NCI-H774 (cell line): ENCODE measurements around the gene SDHB.

Source experiments
- DNase-seq: peaks from one replicate; lab custom pipeline; 2025; lab: John Stamatoyannopoulos, UW

Gene SDHB

DNA sequence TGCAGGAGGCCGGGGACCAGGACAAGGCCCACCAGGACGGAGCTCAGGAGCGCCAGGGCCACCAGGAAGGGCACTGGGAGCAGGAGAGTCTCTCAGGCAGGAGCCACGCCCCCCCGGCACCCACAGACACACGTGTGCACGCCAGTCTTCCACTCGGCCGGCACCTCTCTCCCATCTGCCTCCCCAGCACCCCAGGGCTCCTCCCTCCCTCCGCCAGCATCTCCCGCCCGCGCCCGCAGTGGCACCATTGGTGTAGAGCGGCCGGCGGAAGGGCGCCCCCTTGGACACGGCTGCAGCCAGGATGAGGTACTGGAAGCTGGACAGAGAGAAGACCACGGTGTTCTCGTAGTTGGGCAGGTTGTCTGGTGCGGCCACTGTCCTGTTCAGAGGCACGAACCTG lies 67.3 kb downstream of the SDHB start:
- no peak for DNase-seq

DNA sequence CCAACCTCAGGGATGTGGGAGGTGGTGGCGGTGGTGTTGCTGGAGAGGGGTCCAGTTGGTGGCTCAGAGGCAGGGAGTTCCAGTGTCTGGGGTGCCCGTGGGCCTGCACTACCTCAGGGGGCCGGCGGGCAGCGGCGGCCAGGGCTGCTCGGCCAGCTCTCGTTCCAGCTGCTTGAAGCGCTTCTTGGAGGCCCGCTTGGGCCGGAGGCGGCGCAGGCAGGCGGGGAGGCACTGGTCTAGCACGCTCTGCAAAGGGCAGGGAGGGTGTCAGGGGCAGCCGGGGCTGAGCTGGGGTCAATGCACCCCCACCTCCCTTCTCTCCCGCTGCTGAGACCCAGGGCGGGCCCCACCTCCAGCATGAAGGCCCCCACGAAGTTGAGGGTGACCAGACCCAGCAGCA lies 67.7 kb downstream of the SDHB start:
- no peak for DNase-seq

DNA sequence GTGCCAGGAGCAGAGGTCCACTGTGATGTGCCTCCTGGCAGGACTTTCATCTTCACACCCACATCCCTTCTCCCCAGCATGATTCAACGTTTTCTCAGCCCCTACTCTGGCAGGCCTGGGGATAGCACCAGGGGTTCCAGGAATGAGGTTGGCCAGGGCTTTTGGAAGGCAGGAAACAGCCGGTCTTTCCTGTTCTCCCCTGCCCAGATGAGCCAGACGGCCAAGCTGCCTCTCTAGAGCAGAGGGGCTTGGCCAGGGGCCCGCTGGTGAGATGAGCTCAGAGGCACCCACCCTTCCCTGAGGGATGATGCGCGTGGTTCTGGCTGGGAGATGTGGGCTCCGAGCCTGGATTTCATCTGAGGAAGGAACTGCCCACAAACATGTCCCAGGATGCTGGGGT lies 69.1 kb downstream of the SDHB start:
- DNase-seq = no peak

DNA sequence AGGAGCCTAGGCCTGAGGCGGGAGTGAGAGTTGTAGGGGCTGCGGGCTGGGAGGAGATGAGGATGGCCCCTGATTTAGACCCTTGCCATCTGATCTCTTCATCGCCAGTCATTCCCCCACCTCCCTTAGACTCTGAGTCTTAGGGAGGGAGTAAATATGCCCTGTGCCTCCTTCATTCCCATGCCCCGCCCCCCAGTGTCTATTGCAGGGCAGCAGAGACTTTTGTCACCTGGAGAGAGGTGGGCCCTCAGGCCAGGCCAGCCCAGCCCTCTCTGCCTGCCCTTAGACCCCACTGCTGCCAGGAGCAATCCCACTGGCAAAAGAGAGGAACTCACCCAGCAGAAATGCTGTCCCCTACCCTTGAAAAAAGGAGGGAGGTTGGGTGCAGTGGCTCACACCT lies 70.2 kb downstream of the SDHB start:
- DNase-seq = no peak

DNA sequence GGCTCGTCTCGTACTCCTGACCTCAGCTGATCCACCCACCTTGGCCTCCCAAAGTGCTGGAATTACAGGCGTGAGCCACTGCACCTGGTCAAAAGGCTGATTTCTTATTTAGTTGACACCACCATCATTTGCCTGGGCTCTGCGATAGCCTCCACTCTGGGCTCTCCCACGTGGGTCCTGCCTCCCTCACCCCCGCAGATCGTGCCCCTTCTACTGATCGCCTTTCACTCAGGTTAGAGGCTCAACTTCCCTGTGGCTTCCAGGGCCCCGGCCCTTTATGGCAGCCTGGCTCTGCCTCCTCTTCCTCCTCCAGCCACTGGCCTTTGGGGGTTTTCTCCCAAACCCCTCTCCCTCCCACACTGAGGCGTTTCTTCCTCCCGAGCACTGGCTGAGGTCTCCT lies 70.9 kb downstream of the SDHB start:
- DNase-seq = no peak

DNA sequence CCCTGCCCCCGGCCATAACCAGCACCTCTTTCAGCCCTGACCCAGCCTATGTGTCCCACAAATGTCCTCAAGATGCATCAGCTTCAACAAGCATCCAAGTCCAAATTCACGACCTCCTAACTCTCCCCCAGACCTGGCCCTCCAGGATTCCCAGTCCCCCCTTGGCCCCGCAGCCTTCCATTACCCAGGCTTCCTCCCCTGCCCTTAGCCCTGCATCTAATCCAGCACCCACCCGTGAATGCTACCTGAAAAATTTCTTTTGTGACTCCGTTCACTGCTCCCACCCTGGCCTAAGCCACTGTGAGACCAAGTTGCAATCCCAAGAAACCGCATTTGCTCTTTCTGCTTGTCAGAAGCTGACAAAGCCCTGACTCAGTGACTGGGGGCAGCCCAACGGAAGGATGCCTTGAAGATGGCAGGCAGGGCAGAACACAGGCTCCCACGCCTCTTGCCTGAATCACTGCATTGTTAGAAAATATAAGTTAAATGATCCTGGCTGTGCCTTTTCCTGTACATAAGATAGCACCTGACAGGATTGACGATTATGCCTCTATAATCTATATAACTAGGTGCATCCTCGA lies 72.5 kb downstream of the SDHB start:
- no peak for DNase-seq

DNA sequence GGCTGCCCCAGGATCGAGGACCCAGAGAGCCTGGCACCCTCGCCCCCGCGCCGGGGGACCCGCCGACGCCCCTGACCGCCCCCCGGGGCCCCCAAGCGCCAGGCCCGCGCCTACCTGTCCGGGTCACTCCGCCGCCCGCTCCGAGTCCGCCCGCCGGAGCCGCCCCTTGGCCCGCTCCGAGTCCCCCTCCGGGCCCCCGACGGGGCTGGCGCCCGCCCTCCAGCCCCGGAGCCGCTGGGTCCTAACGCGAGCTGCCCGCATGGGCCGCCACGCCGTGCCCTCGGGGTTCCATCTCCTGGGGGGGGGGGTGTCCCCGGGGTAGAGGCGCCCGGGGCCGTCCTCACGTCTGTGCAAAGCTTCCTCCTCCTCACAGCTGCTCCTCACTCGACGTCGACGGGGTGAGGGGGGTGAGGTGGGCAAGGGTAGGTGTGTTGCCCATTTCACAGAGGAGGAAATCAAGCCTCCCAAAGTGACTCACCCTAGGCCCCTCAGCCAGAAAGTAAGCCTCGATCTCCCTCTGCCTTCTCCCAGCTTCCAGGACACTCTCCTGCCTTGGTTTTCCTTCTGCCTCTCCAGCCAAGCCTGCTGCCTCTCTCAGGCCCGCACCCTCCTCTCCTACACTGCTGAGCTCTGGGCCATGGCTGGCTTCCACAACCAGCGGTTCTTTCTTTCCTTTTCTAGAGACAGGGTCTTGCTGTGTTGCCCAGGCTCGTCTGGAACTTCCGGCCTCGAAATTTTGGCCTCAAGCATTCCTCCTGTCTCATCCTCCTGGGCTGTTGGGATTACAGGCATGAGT lies 73.2 kb downstream of the SDHB start, which contains the start of gene MFAP2:
Gene MFAP2 (minus strand): TSS at position 148 of the 796 bp plus-strand sequence. CDS start 2,347 bp downstream, outside the sequence.
- DNase-seq = no peak

DNA sequence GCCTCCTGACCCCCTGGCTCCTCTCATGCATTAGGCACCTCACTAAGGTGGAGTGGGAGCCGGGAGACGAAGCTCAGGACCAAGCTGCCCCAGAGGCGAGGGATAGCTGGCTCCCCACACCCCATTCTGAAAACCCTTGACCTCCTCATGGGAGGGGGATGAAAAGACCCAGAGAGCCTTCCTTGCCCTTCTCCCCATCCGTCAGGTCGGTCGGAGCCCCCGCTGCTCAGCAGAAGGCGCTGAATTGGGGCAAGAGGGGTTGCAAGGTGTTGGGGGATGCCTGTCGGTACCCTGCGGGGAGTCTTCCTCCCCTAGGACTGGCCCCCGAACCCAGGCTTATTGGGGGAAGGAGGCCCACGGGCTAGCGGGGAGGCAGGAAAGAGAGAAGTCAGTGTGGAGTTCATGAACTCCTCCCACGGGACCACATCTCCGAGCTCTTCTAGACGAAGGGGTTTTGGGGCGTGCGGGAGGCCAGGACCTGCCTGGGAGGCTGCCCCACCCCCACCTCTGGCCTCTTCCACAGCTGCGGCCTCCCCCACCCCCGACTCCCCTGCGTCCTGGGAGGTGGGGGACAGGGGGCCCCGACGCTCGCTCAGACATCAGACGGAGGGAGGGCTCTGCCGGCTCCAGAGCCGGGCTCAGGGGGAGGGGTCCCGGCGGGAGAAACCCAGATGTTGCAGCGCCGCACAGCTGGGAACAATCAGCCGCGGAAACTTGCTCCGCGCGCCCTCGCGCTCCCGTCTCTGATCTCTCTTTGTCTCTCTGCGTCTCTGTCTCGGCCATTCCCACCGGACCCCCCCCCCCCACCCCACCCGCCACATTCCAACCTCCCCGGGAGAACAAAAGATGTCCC lies 74.1 kb downstream of the SDHB start:
- DNase-seq = no peak

DNA sequence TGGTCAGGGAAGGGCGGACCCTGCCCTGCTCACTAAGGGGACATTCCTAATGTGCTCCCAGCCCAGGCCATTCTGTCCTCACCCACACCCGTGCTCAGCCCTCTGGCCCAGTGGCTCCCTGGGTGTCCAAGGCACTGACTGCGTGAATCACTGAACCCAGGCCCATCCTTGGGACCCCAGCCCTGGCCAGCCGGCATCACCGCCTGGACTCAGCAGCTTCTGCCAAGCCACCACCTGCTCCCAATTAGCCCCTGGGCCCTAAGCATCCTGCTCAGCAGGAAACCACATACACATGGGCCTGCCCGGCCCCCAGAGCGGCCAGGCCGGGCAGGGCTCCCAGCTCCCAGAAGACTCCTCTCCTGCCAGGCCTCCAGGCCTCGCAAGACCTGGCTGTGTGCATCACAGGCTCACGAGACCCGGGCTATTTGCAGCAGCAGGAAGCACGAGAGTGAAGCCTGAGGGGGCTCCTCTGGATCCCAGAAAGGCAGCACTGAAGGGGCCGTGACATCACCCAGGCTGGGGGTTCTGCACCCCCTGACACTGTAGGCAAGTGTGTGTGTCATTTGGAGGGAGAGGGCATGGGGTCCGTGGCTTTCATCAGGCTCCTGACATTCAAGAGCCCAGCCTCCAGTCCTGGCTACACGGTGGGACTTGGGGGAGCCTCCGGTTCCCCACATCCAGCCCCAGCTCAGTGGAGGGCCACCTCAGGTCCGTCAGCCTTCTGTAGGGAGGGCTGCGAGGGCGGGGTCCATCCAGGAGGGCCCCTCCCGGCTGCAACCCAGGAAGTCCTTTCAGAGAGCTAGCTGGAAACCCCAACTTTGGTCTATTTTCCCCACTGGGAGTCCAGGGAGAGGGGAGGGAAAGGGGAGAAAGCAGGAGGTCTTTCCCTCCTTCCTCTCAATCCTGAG lies 75.0 kb downstream of the SDHB start:
- DNase-seq = no peak

DNA sequence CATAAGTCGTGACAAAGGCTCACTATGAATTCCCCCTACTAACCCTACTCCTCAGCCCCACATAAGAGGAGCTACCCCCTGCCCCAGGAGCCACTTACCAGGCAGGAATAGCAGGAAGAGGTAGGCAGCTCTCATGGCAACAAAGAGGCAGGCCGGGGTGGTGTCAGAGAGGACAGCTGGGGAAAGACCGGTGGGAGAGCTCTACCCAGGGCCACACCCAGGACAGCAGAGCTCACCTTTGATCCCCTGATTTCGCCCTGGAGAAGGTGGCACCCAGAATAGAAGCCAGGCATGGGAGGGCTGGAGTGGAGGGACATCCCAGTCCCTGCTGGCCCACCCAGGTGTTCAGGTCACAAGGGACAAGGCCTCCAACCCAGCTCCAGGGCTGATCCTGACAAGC lies 75.7 kb downstream of the SDHB start:
- no peak for DNase-seq

DNA sequence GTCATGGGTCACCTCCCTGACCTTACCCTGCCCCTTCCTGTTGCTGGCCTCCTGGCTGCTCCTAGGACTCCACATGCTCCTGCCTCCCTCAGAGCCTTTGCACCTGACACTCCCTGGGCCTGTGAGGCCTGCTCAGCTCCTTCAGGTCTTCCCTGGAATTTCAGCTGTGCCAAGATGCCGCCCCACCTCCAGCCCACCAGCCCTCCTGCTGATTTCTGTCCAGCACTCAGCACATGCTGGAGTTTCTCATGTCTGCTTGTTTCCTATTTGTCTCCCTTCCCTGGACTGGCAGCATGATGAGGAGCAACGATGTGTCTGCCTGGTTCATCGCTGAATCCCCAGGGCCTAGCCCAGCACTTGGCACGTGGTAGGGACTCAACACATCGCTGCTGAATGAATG lies 76.5 kb downstream of the SDHB start:
- no peak for DNase-seq

DNA sequence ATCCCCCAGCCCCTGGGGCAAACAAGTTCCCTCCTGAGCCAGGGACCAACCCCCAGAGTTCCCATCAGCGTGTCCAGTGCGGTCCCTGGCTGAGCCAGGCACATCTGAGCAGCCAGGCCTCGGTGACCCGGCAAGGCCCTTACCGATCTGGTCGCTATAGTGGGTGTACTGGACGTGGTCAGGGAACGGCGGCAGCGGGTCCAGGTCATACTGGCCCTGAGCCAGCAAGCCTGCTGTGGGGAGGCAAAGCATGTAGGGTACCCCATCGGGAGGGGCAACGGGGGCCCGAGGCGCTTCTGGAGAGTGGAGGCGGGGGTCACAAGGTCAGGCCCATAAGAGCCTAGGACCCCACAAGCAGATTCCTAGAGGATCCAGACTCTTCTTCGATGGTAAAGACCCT lies 76.9 kb downstream of the SDHB start:
- no peak for DNase-seq

DNA sequence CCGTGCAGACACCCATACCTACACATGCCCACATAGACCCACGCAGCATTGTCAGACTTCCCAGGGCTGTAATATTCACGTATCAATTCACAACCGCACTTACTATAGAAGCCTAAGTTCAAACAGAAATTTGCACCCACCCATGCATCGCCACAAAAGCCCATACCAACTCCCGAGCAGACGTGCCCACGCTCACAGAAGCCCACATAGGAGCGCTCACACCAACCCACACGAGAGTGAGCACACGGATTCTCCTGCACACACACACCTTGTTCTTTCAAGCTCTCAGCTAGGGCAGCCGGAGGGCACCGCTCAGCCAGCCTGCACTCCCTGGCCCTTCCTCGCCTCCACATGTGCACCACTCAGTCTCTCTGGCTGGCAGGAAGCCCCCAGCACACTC lies 78.0 kb downstream of the SDHB start:
- DNase-seq = no peak

DNA sequence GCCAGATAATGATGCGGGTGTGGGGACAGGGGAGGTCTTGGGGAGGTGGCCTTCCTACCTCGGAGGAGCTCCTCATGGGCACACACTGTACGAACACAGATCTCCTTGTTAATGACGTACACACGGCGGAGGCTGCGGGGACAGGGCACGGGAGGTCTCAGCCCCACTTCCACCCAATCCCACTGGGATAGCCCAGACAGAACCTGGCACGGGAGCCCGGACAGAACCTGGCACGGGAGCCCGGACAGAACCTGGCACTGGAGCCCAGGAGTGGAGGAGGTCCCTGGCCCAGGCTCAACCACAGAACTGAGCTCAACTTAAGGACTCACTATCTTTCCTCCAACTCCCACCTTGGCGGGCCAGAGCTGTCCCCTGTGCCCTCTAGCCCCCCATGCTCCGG lies 78.6 kb downstream of the SDHB start:
- DNase-seq = no peak

DNA sequence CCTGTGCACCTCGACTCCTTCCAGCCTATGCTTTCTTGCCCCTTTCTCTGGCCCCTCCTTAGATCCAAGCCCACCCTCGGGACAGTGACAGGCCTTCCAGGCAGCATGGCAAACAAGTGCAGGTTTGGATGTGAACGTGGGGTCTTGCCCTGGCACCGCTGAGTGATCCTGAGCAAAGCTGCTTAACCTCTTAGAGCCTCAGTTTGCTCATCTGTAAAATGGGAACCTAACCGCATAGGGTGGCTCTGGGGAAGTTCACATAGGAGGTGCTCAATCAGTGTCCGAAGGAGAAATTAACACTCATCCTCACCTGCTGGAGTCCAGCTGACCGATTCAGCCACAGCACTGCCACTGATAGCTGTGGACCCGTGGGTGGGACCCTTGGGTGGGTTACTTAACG lies 80.6 kb downstream of the SDHB start:
- no peak for DNase-seq

DNA sequence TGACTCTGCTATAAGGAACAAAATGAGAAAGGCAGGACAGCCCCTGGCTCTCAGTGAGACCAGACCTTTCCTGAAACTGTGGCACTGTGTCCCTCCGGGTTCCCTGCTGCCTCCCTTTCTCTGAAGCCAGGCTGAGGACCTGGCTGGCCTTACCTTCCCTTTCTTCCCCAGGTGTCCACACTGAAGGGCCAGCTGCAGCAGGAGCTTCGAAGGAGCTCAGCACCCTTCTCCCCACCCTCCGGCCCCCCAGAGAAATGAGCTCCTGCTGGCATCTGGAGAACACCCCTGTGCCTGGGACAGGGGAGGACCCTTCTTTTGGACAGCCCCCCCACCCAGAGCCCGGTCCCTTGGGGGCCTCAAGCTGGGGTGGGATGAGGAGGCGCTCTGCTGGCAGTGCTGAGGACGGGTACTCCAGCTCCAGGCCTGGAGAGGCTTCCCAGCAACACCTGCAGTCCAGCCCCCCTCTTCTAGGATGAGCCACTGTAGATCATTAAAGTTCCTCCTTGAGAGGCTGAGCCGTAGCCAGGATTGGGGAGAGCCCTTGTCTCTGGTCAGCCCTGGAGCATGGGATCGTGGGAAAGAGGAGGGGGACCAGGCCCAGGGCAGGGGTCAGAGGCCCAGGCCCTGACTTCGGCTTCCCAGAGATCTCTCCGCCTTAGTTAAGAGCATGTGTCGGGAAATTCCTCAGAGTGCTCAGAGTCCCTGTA lies 81.5 kb downstream of the SDHB start:
- no peak for DNase-seq

DNA sequence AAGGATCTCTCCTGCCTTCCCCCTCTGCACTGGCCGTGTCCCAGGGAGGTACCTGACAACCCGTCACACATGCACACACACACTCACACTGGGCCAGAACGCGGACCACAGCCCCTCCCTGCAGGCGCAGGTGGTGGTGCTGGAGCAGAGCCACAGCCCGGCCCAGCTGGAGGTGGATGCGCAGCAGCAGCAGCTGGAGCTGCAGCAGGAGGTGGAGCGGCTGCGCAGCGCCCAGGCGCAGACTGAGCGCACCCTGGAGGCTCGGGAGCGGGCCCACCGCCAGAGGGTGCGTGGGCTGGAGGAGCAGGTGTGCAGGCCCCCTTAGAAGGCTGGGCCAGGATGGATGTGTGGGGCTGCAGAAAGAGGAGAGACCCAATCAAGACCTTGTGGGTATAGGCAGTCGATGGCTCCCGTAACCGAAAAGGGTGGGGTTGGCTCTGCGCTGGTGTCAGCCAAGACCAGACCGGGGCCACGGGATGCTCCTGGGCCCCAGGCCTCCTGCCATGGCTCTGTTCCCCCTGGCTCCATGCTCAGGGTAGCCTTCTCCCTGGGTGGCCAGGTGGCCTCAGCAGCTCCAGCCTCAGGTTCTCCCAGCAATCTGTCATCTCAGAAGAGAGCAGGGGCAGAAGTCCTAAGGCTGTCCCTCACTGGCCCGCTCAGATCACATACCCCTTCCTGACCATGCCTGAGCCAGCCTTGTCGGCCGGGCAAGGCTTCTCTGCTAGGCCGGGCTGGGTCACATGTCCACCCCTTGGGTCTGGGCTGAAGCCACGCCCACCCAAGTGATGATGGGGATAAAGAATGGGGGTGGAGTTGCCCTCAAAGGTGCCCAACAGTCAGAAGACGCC lies 82.3 kb downstream of the SDHB start:
- peak; percentile 3 for DNase-seq

DNA sequence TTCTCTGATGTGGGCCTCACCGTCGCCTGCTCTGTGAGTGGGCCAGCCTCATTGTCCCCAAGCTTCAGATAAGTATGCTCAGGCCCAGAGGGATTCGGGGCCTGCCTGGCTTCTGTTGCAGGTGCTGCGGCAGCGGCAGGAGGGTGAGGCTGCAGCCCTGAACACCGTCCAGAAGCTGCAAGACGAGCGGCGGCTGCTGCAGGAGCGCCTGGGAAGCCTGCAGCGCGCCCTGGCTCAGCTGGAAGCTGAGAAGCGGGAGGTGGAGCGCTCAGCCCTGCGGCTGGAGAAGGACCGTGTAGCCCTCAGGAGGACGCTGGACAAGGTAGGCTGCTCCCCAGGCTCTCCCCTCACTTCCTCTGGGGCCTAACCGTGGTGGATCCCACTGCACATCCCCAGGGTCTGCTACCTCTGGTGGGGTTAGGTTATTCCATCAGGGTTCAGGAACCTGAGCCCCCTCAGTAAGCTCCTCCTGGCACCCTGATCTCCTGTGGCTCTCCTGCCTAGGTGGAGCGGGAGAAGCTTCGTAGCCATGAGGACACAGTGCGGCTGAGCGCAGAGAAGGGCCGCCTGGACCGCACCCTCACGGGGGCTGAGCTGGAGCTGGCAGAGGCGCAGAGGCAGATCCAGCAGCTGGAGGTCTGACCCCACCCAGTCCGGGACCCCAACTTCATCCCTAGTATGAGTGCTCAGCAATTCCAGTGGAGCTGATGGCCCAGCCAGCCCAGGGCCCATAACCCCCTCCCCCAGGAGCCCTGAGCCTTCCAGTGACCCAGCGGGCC lies 83.5 kb downstream of the SDHB start:
- DNase-seq = no peak

DNA sequence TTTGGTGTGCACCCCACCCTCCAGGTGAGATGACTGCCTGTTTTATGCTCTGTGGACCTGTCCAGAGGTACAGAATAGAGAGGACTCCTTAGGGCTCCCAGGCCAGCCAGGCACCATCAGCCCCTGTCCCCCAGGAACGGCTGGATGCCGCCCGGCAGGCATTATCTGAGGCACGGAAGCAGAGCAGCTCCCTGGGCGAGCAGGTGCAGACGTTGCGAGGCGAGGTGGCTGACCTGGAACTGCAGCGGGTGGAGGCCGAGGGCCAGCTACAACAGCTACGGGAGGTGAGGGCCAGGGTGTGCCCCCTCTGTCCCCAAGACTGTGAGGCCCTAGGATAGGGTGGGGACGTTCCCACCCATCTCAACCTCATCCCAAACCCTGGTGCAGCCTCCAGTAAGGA lies 84.2 kb downstream of the SDHB start:
- DNase-seq = no peak
